Trophoblast cell (in vitro differentiated cells and primary cell): Measurements from ENCODE around the gene CACNA1C.

Source experiments
- DNase-seq, 2 donors: peaks; one replicate each; pipeline ENCODE4 v3.0.0-alpha.2; 2016
- H2AFZ ChIP-seq: 2 replicates; pipeline ENCODE4 v1.6.1; 2013; ENCODE audit warnings: low read length, moderate library complexity, mild to moderate bottlenecking; ENCODE audit not compliant: insufficient read depth, poor library complexity
- H2AK5ac ChIP-seq: 2 replicates; pipeline ENCODE4 v1.6.1; 2013; ENCODE audit warnings: mild to moderate bottlenecking, low read length
- H2BK120ac ChIP-seq: 2 replicates; pipeline ENCODE4 v1.6.1; 2013; ENCODE audit warnings: low read length, mild to moderate bottlenecking, moderate library complexity; ENCODE audit not compliant: insufficient read depth, poor library complexity
- H2BK12ac ChIP-seq: 2 replicates; pipeline ENCODE4 v1.6.1; 2013; ENCODE audit warnings: mild to moderate bottlenecking, low read length, moderate library complexity
- H2BK5ac ChIP-seq: 2 replicates; pipeline ENCODE4 v1.6.1; 2013; ENCODE audit warnings: low read length, low read depth, moderate library complexity, mild to moderate bottlenecking; ENCODE audit not compliant: poor library complexity
- H3K14ac ChIP-seq: 2 replicates; pipeline ENCODE4 v1.6.1; 2013; ENCODE audit warnings: mild to moderate bottlenecking, low read length
- H3K18ac ChIP-seq: 2 replicates; pipeline ENCODE4 v1.6.1; 2013; ENCODE audit warnings: mild to moderate bottlenecking, low read length
- H3K23ac ChIP-seq: 2 replicates; pipeline ENCODE4 v1.6.1; 2013; ENCODE audit warnings: low read length
- H3K27ac ChIP-seq: 2 replicates; pipeline ENCODE4 v1.5.1; 2013; ENCODE audit warnings: low read depth, mild to moderate bottlenecking, inconsistent platforms, low read length, moderate library complexity
- H3K27me3 ChIP-seq: 2 replicates; pipeline ENCODE4 v1.6.1; 2013; ENCODE audit warnings: inconsistent platforms, mild to moderate bottlenecking, low read length, moderate library complexity; ENCODE audit not compliant: insufficient read depth
- H3K36me3 ChIP-seq, 2 experiments: 1 replicate in 1 of 2; 2 replicates in 1 of 2; pipeline ENCODE4 v1.6.1; 2013; ENCODE audit warnings: low read length in 2 of 2, mild to moderate bottlenecking in 2 of 2, moderate library complexity in 1 of 2; ENCODE audit not compliant: insufficient read depth in 2 of 2, control insufficient read depth in 1 of 2
- H3K4ac ChIP-seq: 2 replicates; pipeline ENCODE4 v1.6.1; 2013; ENCODE audit warnings: low read depth, mild to moderate bottlenecking, low read length, moderate library complexity
- H3K4me1 ChIP-seq, 2 experiments: 1 replicate in 1 of 2; 2 replicates in 1 of 2; pipeline ENCODE4 v1.6.1; 2013; ENCODE audit warnings: low read length in 2 of 2, mild to moderate bottlenecking in 2 of 2, moderate library complexity in 1 of 2; ENCODE audit not compliant: insufficient read depth in 2 of 2, control insufficient read depth in 1 of 2
- H3K4me2 ChIP-seq: 2 replicates; pipeline ENCODE4 v1.6.1; 2013; ENCODE audit warnings: inconsistent platforms, mild to moderate bottlenecking, low read length, moderate library complexity
- H3K4me3 ChIP-seq: 2 replicates; pipeline ENCODE4 v1.5.1; 2013; ENCODE audit warnings: mild to moderate bottlenecking, low read depth, low read length, inconsistent platforms
- H3K79me1 ChIP-seq: one replicate; pipeline ENCODE4 v1.6.1; 2013; ENCODE audit warnings: low read length
- H3K79me2 ChIP-seq: 2 replicates; pipeline ENCODE4 v1.6.1; 2013; ENCODE audit warnings: low read length, mild to moderate bottlenecking; ENCODE audit not compliant: control insufficient read depth, insufficient read depth, poor library complexity
- H3K9ac ChIP-seq: 2 replicates; pipeline ENCODE4 v1.6.1; 2013; ENCODE audit warnings: mild to moderate bottlenecking, low read length
- H3K9me3 ChIP-seq: 2 replicates; pipeline ENCODE4 v1.6.1; 2013; ENCODE audit warnings: low read depth, mild to moderate bottlenecking, control low read depth, inconsistent platforms, low read length; ENCODE audit not compliant: insufficient read depth
- H4K12ac ChIP-seq: 2 replicates; pipeline ENCODE4 v1.6.1; 2013; ENCODE audit warnings: low read depth, mild to moderate bottlenecking, low read length, moderate library complexity
- H4K8ac ChIP-seq: 2 replicates; pipeline ENCODE4 v1.6.1; 2013; ENCODE audit warnings: low read depth, mild to moderate bottlenecking, low read length, moderate library complexity
- H4K91ac ChIP-seq: one replicate; pipeline ENCODE4 v1.6.1; 2013; ENCODE audit warnings: low read depth, mild to moderate bottlenecking, low read length, moderate library complexity
- WGBS: extraction: QIAGEN DNeasy Blood & Tissue Kit; methylation state at CpG from one replicate; pipeline ENCODE4 v1.1.7; 2013; ENCODE audit warnings: missing lambda C conversion rate; ENCODE audit not compliant: insufficient read length, insufficient coverage; ENCODE audit errors: extremely low coverage; 5-methylcytosine and 5-hydroxymethylcytosine counted together

Gene CACNA1C

DNA sequence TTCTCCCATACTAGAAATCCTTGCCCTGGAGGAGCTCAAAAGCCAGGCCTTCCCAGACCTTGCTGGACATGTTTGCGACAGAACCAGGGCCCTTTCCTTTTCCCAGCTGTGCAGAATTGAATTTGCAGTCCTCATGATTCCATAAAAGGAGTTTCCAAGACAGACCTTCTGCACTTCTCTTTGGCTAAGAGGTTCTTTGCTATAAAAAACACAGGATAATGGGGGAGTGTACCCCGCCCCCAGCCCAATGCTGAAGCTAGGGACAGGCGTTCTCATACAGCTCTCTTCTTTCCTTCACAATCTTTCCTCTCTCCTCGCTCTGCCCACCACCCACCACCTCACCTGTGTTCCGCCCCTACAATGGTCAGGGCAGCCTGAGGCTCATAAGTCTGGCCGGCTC, 569.7 kb downstream of the CACNA1C start:
- Histone ChIP-seq H3K27me3 (no peaks in the 10 kb centered on the region), H2BK5ac (no peak overlapping the region), H2AK5ac (no peak overlapping the region)

DNA sequence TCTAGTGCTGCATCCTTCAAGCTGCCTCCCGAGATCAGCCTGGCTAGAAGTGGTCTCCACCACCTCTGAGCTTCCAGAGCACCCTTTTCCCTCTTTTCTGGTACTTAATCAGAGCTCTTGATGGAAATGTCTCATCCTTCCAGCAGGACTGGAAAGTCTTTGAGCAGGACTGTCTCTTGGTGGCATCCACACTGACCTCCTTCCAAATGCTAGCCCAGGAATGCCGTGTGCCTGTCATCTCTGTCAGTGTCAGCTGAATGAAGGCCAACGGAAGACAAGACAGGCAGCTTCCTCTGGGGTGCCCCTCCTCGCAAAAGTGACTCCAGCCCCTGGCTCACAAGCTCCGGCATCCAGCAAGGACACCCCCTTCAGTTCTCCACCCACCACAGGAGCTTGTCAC, 570.7 kb downstream of the CACNA1C start:
- H4K12ac ChIP-seq: no peak overlapping the region
- no peak overlapping the region for H2AFZ ChIP-seq
- H2BK5ac ChIP-seq: no peak overlapping the region
- no peak overlapping the region for H3K27ac ChIP-seq
- no peak overlapping the region for H2BK12ac ChIP-seq
- no peaks in the 10 kb centered on the region for H3K79me2 ChIP-seq
- no peak overlapping the region for H3K14ac ChIP-seq
- no peak overlapping the region for H3K4me2 ChIP-seq
- H3K18ac ChIP-seq: no peak overlapping the region
- H4K91ac ChIP-seq: no peak overlapping the region
- peaks cover 8% of the 10 kb centered on the region for H3K79me1 ChIP-seq
- no peaks in the 10 kb centered on the region for H3K36me3 ChIP-seq
- no peak overlapping the region for H3K4ac ChIP-seq
- H3K9me3 ChIP-seq: peaks cover 1% of the 10 kb centered on the region
- WGBS: no CpG with 5 or more reads among the region's 5 CpGs
- DNase-seq: no peak
- H3K4me3 ChIP-seq: no peak overlapping the region
- no peaks in the 10 kb centered on the region for H3K27me3 ChIP-seq
- H4K8ac ChIP-seq: no peak overlapping the region
- H2BK120ac ChIP-seq: no peak overlapping the region
- H3K23ac ChIP-seq: no peak overlapping the region
- H3K4me1 ChIP-seq: peaks cover 16 to 24% of the 10 kb centered on the region in 2 experiments
- no peak overlapping the region for H3K9ac ChIP-seq
- H2AK5ac ChIP-seq: no peak overlapping the region

More for the DNA sequence above, 569.7 kb downstream of the CACNA1C start:
- Histone ChIP-seq H2BK12ac (no peak overlapping the region), H4K91ac (no peak overlapping the region), H3K4me3 (no peak overlapping the region), H3K4me1 (peaks cover 9 to 14% of the 10 kb centered on the region in 2 experiments), H3K4ac (no peak overlapping the region), H3K23ac (no peak overlapping the region), H3K79me2 (no peaks in the 10 kb centered on the region), H4K8ac (no peak overlapping the region), H3K79me1 (peaks cover 2% of the 10 kb centered on the region), H4K12ac (no peak overlapping the region), H2BK120ac (no peak overlapping the region), H2AFZ (no peak overlapping the region), H3K4me2 (no peak overlapping the region), H3K9me3 (peaks cover 1% of the 10 kb centered on the region), H3K14ac (no peak overlapping the region), H3K36me3 (peaks cover 0 to 3% of the 10 kb centered on the region in 2 experiments), H3K27ac (no peak overlapping the region), H3K9ac (no peak overlapping the region), H3K18ac (no peak overlapping the region)
- WGBS: no CpG with 5 or more reads among the region's 6 CpGs
- DNase-seq: no peak

DNA sequence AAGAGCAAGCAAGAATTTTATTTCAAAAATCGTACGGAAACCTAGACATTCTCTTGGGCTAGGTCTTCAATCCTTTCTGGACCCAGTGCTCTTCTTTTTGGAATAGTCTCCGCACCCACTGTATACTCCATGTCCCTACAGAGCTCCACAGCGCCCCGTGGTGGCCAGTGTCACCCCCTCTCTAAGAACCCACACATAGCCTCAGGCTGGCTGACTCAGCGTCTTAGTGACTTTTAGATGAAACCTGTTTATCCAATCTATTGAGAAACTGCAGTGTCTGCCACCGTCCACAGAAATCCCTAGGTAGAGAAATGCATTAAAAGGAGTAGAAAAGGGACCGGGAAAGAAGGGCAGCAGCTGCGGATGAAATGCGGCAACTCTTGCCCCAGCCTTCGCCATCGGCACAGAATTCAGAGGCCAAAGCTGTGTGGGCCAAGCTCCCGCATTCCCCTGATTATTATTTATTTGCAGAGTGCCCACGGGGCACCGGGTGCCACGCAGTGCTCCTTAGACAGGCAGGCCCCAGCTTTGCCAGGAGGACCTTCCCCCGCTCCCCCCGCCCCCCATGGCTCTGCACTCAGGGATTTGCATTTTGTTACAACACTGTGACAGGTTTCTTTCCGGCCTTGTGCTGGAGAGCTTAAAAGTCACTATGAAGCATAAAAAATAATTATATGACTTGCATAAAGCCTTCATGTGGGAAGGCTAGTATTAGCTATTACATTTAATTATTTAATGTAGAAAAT, 571.9 kb downstream of the CACNA1C start:
- H3K27ac ChIP-seq: peak overlapping the region; percentile 24
- H3K14ac ChIP-seq: no peak overlapping the region
- H2BK12ac ChIP-seq: no peak overlapping the region
- H2BK5ac ChIP-seq: no peak overlapping the region
- H3K18ac ChIP-seq: no peak overlapping the region
- peaks cover 8% of the 10 kb centered on the region for H3K79me1 ChIP-seq
- peak overlapping the region; percentile 27 for H2BK120ac ChIP-seq
- H2AK5ac ChIP-seq: no peak overlapping the region
- no peaks in the 10 kb centered on the region for H3K36me3 ChIP-seq
- H3K9ac ChIP-seq: no peak overlapping the region
- no peaks in the 10 kb centered on the region for H3K79me2 ChIP-seq
- H4K91ac ChIP-seq: peak overlapping the region; percentile 78
- no peak overlapping the region for H4K12ac ChIP-seq
- H3K4me2 ChIP-seq: peak overlapping the region; percentile 37
- no CpG with 5 or more reads among the region's 19 CpGs for WGBS
- H3K9me3 ChIP-seq: peaks cover 1% of the 10 kb centered on the region
- peak; percentile 96 to 97 for DNase-seq
- H4K8ac ChIP-seq: peak overlapping the region; percentile 57
- no peak overlapping the region for H2AFZ ChIP-seq
- H3K4me3 ChIP-seq: no peak overlapping the region
- peaks cover 16 to 24% of the 10 kb centered on the region in 2 experiments for H3K4me1 ChIP-seq
- H3K4ac ChIP-seq: no peak overlapping the region
- H3K27me3 ChIP-seq: no peaks in the 10 kb centered on the region
- no peak overlapping the region for H3K23ac ChIP-seq

DNA sequence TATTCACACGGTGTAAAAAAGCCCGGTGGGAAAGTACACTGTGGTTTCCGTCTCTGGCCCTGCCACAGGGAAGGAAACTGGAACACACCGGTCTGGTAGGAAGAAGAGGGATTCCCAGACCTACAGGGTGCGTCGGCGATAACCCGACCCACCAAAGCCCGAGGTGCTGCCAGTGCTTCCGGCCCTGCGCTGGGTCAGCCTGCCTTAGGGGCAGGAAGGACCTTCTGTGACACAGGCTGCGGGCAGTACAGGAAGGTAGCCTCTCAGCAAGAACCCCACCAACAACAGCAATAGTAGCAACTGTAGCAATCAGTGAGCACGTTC, 572.5 kb downstream of the CACNA1C start:
- peaks cover 8% of the 10 kb centered on the region for H3K79me1 ChIP-seq
- no peak overlapping the region for H2BK5ac ChIP-seq
- H2BK12ac ChIP-seq: no peak overlapping the region
- peak overlapping the region; percentile 18 for H3K4me2 ChIP-seq
- no peak overlapping the region for H3K23ac ChIP-seq
- H3K27me3 ChIP-seq: no peaks in the 10 kb centered on the region
- no peak overlapping the region for H4K91ac ChIP-seq
- H3K4ac ChIP-seq: no peak overlapping the region
- H2AFZ ChIP-seq: no peak overlapping the region
- H3K18ac ChIP-seq: no peak overlapping the region
- peak overlapping the region; percentile 2 for H4K8ac ChIP-seq
- H3K27ac ChIP-seq: peak overlapping the region; percentile 29
- peak; percentile 55 to 60 for DNase-seq
- WGBS: no CpG with 5 or more reads among the region's 13 CpGs
- H2AK5ac ChIP-seq: no peak overlapping the region
- peaks cover 16 to 24% of the 10 kb centered on the region in 2 experiments for H3K4me1 ChIP-seq
- H3K4me3 ChIP-seq: no peak overlapping the region
- H3K9ac ChIP-seq: no peak overlapping the region
- no peaks in the 10 kb centered on the region for H3K36me3 ChIP-seq
- H3K79me2 ChIP-seq: no peaks in the 10 kb centered on the region
- H2BK120ac ChIP-seq: no peak overlapping the region
- no peak overlapping the region for H4K12ac ChIP-seq
- no peak overlapping the region for H3K14ac ChIP-seq
- H3K9me3 ChIP-seq: peaks cover 1% of the 10 kb centered on the region
